NB4 (cell line): ENCODE results near the gene S100A3.
"Not testable (repeated sequence)": the region's sequence is repeated elsewhere in the genome, so short reads cannot be mapped to it uniquely, and the experiment has no call there.

ENCODE experiments used
- CTCF ChIP-seq: IDR thresholded peaks from one replicate; pipeline ENCODE4 v1.5.1; 2012; ENCODE audit warnings: low read depth, low read length
- MAX ChIP-seq: IDR thresholded peaks from 2 replicates; pipeline ENCODE4 v1.6.1; 2011; ENCODE audit warnings: low read depth, low read length
- POLR2A ChIP-seq: IDR thresholded peaks from 2 replicates; pipeline ENCODE4 v1.6.1; 2011; ENCODE audit warnings: mild to moderate bottlenecking; ENCODE audit not compliant: insufficient read length; ENCODE audit errors: extremely low read depth

- not testable (repeated sequence) for TF ChIP-seq CTCF, POLR2A, MAX
These were observed 27.2 kb downstream of the S100A3 start for GRCh38 chr1:153521808-153522207.
